Measurements from ENCODE around the gene RYR2.

RYR2 gene

GRCh38 chr1:237206065-237206414, 164.1 kb downstream of the RYR2 start:
- no peak for DNase-seq

DNA sequence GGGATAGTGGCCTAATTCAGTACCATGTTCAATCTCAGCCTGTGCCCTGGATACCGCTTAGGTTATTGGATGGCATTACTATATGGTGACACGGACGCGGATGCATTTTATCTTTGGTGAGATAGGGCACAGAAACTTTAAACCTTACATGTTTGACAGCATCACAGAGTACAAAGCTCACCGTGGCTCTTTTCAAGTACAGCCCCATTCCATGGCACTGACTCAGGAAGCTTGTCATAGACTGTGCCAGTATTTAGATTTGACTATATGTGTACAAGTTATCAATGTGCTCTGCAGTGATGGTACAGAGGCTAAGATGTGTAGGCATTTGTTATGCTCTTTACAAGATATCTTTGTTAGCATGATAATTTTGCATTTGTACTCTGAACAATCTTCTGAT, 169.0 kb downstream of the RYR2 start:
- no peak for DNase-seq

DNA sequence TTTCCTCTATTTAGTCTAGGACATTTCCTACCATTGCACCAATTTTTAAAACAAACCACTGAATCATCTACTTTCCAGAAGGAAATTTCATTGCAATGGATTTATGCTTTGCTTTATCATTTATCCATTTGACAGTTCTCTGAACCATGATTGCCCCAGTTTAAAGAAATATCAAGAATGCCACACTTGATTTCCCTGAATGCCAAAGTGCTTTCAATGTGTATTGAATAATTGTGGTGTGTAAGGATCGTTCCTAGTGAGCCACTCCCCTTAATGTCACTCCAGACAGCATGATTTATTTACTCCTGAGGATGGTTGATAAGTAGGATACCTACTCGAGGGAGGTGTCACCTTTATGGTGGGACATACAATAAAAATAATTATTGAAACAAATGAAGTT, 169.6 kb downstream of the RYR2 start:
- no peak for DNase-seq

- DNase-seq: no peak
Observed at GRCh38 chr1:237219751-237220642, 178.0 kb downstream of the RYR2 start.

GRCh38 chr1:237223419-237223818, 181.4 kb downstream of the RYR2 start:
- DNase-seq: no peak

DNA sequence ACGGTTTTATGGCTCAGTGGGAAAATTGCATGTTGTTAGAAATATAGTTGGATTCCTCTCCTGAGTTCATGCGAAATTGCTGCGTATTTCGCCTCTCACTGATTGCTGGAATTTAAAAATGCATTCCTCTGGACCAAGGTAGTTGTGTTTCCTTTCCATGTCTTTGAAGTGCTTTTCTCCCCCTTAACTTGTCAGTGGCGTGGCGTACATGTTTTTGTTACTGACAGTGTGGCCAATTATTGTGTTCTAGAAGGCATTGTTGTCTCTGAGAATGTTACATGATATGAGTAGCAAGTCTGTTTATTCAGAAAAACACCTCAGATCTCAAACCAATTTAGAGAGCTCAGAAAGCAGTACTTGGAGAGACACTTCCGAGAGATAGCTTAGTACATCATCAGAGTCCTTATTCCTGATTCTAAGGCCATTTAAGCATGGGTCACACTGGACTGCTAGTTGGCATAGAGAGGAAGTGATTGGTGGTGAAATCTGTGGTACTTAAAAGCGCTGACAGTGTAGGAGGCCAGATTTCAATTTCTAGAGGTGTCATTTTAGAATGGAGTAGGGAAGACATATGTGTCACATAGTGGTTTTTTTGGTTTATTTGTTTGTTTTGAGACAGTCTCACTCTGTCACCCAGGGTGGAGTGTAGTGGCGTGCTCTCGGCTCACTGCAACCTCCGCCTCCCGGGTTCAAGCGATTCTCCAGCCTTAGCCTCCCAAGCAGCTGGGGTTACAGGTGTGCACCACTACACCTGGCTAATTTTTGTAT, 184.4 kb downstream of the RYR2 start:
- DNase-seq: no peak

- no peak for DNase-seq
Observed at GRCh38 chr1:237227476-237227875, 185.5 kb downstream of the RYR2 start.

DNA sequence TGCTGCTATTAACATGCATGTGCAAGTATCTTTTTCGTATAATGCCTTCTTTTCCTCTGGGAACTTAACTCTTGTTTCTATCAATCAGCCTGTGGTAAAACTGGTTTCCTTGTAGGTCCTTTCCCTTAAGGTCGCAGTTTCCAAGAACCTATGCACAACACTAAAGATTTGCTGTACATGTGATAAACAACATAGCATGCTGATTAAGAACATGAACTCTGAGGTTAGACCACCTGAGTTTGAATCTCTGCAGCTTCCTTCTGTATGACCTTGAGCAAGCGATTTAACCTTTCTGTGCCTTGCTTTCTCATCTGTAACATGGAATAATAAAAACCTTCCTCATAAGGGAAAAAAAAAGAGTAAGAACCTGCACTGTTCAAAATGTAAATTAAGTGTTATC, 186.4 kb downstream of the RYR2 start:
- no peak for DNase-seq

- DNase-seq: no peak
Observed at GRCh38 chr1:237229333-237229732, 187.3 kb downstream of the RYR2 start.

DNA sequence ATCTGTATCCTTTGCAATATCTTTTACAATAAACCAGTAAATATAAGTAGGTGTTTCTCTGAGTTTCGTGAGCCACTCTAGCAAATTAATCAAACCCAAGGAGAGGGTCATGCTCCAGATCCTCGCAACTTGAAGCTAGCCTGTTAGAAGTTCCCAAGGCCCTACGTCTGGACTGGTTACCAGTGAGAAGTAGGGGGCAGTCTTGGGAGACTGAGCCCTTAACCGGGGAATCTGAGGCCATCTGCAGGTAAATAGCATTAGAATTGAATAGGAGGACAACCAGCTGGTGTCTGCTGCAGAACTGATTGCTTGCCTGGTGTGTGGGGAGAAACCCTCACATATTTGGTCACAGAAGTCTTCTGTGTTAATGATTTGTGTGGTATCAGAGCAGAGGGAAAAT, 190.5 kb downstream of the RYR2 start:
- no peak for DNase-seq

DNA sequence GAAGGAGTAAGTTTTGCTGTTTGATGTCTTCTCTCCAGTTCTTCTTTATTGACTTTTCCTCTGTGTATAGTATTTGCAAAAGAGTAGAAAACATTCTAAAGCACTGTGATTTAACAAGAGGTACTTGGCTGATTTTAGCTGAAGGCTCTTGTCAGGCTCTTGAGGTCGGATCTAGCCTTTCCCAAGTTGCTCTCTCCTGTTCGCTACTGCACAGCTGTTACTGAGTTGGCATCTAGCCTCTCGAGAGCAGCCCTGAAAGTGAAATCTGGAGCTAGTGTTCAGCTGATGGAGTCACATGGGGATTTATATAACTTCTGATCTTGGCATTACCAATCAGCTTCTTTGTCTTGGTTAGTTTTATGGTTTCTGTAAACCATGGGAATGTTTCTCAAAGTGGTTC, 193.1 kb downstream of the RYR2 start:
- DNase-seq: no peak

- no peak for DNase-seq
Observed at GRCh38 chr1:237237721-237238120, 195.7 kb downstream of the RYR2 start.

GRCh38 chr1:237239248-237239647, 197.3 kb downstream of the RYR2 start:
- no peak for DNase-seq

DNA sequence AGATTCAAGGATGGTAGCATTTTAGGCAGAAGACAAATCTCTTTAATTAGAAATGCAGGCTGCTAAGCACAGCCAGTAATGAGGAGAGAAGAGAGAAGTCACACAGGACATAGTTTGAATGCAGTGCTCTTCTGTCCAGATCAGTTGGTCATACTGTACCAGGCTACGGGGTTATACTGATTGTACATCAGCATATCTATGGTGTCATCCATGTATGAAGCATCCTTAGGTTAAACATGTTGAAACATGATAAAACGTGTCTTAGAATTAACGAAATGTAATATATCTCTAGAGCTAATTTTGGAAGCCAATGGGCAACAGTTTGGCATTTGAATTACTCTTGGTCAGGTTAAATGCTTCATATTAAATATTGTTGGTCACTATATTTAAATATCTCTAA, 199.1 kb downstream of the RYR2 start:
- DNase-seq: no peak

- no peak for DNase-seq
Observed at GRCh38 chr1:237244778-237245177, 202.8 kb downstream of the RYR2 start.

GRCh38 chr1:237247442-237247841, 205.5 kb downstream of the RYR2 start:
- DNase-seq: no peak

GRCh38 chr1:237249120-237249519, 207.1 kb downstream of the RYR2 start:
- DNase-seq: no peak

DNA sequence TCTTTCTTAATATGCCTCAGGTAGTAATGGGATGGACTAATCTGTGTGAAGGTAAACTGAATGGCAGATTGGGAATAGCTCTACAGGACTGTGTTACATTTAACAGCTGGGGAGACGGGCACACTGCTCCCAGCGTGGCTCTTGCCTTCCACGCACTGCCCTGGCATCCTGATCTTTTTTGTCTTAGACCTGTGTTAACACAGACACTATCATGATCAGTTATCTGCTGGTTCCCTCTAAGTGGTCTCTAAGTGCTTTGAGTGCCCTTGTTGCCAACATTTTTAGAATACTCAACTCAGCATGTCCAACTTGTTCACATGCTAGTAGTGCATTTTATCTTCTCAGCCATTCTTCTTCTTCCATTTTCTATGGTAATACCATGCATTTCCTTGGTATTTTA, 208.1 kb downstream of the RYR2 start:
- no peak for DNase-seq

DNA sequence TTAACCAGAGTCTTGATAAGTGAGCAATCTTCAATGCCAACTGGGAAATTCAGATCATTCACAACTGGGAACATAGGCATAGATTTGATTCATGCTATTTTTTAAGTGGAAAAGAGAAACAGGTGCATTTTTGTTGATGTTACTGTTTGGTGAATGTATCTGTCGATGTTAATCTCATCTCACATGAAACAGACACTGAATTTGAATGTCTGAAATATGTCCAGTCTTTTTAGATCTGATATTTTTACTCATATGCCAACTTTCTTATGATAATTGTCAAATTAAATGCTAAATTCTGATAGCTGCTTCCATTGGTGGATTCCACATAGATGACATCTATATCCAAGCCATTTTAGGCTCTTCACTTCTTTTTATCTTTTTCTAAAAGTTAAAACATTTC, 213.1 kb downstream of the RYR2 start:
- no peak for DNase-seq

DNA sequence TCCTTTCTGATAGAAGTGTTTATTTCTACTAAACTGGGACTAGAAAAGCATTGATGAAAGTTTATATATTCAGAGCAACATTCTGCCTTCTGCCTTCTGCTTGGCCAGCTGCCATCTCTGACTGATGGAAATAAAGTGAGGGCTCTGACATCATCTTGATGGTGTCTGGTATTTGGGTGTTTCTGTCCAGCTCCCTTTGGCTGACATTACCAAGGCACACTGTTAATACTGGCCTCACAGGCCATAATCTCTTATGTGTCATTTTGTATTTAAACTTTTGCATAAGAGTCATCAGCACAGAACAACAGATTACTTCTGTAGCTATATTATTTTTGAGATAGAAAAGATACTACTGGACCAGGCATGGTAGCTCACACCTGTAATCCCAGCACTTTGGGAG, 216.9 kb downstream of the RYR2 start:
- DNase-seq: no peak

DNA sequence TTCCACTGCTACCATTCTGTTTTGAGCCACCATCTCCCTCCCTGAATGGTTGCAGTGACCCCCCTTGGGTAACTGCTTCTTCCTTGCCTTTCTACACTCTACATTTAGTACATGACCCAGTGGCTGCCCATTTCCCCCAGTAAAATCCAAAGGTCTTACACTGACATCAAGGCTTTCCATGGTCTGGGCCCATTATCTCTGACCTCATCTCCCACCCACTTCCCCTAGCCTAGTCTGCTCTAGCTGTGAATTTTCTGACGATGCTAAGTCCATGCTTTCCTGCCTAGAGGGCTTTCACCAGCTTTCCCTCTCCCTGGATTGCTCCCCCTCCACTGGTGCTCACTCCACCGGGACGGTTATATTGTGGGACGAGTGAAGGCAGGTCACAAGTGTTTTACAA, 219.2 kb downstream of the RYR2 start:
- no peak for DNase-seq

- DNase-seq: no peak
Observed at GRCh38 chr1:237267743-237268142, 225.8 kb downstream of the RYR2 start.

- DNase-seq: no peak
Observed at GRCh38 chr1:237269938-237270337, 228.0 kb downstream of the RYR2 start.

GRCh38 chr1:237270353-237270752, 228.4 kb downstream of the RYR2 start:
- no peak for DNase-seq

Measured in activated effector memory CD4-positive, alpha-beta T cell treated with anti-CD3 and anti-CD28 coated beads, Interleukin-2, amount 50 U/mL, for 16 hours (primary cell).